ENCODE results near the gene HECW1.
"Not testable (repeated sequence)": the region's sequence is repeated elsewhere in the genome, so short reads cannot be mapped to it uniquely, and the experiment has no call there.

Gene HECW1

DNA sequence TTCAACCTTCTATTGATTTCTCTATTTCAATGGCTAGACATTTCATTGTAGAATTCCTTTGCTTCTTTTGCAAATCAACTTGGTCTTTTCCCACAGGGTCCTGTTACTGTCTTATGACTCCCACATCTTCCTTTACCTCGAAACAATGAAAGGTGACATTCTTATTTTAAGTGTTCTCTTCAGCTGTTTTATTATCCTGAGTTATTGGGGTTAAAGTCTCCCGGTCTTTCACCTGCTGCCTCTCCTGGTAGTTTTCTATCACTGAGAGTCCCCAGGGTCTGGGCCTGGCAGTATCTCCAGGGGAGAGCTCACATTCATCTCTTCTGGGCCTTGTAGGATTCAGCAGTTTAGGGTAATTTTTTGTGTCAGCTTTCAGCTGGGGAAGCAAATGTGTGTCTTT is 95.8 kb downstream of the HECW1 start:
- DNase-seq (ENCODE audit: low read depth, low spot score), result no peak

DNA sequence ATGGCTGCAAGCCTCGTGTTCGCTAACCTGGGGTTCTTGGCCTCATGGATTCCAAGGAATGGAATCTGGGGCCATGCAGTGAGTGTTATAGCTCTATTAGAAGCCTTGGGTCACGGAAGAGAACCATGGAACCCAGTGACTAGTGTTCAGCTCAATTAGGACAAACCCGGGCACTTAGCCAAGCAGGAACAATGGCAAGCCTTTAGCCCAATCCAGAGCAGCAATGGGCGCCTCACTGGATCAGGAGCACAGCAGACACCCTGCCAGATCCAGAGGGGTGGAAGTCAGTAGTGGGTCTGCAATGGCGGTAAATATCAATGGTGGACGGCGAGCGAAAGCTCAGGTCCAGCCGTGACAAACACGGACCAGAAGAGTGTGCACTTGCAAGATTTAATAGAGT is 98.1 kb downstream of the HECW1 start:
- not testable (repeated sequence) for DNase-seq (ENCODE audit: low read depth, low spot score)

DNA sequence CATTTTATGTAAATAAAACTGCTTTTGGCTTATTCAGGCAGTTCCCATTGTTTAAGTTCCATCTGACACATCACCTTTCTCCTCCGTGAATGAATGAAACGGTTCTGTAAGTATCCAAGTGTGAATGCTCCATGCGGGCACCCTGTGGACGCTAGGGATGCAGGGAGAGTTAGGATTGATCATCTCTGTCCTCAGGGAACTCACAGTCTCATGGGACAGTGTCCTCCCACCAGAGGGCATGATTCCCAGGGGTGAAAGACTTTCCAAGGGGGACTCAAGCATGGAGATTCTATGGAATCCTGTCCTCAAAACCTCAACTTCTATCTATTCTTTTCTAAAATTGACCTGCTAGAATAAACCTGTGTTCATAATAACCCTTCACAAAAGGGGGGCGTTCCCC is 98.8 kb downstream of the HECW1 start:
- DNase-seq (ENCODE audit: low read depth, low spot score), result peak; percentile 10

GRCh38 chr7:43211693-43212092 is 99.2 kb downstream of the HECW1 start:
- peak; percentile 53 for DNase-seq (ENCODE audit: low read depth, low spot score)

DNA sequence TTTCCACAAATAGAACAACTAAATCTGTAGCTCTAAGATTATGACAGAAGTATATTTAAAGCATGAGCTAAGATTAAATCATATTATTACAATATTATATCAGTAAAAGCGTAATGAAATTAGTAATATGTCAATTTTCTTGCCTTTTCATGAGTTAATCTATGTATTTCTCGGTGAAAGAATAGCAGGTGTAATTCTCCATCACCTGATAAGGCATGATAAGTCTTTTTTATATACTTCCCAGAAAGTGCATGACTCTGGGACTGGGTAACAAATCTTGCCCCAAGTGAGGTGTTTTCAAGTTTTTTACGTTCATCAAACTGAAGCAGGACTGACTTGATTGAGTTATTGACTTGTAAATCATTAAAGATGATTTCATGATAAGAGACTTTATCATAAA is 100.5 kb downstream of the HECW1 start:
- no peak for DNase-seq (ENCODE audit: low read depth, low spot score)

- no peak for DNase-seq (ENCODE audit: low read depth, low spot score)
Observed at GRCh38 chr7:43215061-43215460, 102.6 kb downstream of the HECW1 start.

DNA sequence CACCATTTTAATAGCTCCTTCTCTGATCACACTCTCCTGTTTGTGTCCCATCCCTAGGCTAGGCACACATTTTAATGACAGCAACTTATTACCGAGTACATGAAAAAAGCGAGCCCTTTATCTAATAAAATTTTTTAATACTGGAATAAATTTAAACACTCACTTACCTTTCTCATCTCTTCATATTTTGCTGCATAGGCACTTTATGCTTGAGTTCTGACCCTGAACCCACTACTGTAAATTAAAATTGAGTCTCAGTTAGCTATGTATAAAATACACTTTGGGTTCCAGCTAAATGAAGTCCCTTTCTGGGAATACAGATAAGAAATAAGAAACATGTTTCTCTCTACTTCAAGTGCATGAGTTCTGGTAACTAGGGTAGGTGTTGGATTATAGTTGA is 104.6 kb downstream of the HECW1 start:
- no peak for DNase-seq (ENCODE audit: low read depth, low spot score)

DNA sequence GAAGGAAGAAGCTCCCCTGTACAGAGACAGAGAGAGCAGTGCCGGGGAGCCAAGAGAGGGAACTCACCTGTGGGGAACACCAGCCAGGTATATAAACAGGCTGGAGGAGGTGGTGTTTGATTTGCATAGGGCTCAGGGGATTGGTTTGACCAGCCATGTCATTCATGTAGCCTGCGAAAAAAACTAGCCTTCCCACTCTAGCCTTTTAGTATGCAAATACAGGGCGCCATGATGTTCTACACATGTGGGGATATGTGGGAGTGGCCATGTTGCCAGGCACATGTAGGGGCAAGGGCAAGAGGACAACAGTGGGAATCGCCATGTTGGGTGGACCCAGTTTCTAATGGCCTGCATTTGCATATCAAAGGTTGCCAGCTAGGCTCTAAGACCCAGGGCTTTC is 106.5 kb downstream of the HECW1 start:
- DNase-seq (ENCODE audit: low read depth, low spot score), result not testable (repeated sequence)

DNA sequence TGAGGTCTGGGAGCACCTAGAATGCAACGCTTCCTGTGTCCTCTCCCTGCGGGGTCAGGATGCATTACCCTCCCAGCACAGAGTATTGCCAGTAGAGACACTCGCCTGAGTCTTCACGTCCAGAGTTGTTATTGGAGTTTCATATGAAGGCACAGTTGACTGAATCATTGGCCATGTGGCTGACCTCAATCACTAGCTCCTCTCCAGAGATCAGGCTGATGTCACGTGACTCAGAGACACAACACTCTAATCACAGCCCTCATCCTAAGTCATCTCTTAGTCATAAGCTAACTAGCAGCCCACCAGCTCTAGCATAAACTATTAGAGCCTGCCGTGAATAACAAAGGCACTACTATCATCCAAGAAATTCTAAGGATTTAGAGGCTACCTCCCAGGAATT is 107.8 kb downstream of the HECW1 start:
- DNase-seq (ENCODE audit: low read depth, low spot score), result peak; percentile 47

DNA sequence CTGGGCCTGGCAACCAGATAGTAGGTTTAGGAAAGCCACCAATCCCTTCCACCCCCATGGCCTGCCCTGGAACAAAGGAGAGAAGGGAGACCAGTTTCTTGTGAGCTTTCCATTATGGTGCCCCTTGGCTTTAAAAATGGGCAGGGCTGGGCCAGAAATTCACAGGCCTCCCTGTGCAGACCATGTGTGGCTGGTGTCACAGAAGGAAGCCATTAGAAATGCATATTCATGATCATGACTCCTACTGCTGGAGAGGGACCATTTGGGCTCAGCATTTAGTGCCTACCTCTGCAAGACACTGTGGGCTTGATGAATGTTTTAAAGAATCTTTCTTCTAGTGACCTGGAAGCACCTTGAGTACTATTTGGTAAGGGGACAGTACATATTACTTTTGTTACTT is 108.3 kb downstream of the HECW1 start:
- no peak for DNase-seq (ENCODE audit: low read depth, low spot score)

GRCh38 chr7:43229801-43230200 is 117.4 kb downstream of the HECW1 start:
- no peak for DNase-seq (ENCODE audit: low read depth, low spot score)

- DNase-seq (ENCODE audit: low read depth, low spot score), result peak; percentile 8
Observed at GRCh38 chr7:43232366-43232765, 119.9 kb downstream of the HECW1 start.

- no peak for DNase-seq (ENCODE audit: low read depth, low spot score)
Observed at GRCh38 chr7:43234073-43234472, 121.6 kb downstream of the HECW1 start.

DNA sequence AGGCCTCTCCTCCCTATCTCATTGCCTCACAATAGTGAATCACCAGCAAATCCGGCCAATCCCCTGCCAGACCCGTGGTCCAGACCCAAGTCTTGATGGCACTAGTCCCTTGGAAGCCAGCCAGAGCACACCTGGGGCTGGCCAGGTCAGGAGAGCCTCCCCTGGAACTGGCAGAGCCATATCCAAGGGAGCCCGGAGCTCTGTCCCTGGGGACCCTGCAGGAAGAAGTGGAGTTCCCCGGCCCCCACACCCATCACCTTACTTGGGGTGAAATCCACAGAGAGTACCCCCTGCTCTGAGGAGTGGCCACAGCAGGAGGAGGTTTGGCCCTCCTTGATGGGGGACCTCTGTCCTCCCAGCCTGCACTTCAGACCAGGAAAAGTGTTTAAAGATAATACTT is 122.5 kb downstream of the HECW1 start:
- no peak for DNase-seq (ENCODE audit: low read depth, low spot score)

DNA sequence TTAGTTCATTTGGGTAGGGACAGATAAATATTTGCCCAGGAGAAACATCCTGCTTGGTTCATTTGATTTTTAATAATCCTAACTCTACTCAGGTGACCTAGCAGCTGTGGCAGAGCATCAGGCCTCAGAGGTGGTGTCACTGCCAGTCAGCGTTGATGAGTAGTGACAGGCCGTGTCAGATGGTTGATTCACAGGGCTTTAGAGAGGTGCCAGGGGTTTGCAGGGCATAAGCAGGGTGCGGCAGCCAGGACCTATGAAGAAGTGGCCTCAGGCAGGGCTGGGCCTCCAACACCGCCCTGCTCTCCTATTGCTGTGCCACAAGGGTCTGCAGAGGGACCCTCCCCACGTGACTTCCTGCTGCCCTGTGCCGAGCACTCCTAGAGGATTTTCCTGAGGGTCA is 128.1 kb downstream of the HECW1 start:
- no peak for DNase-seq (ENCODE audit: low read depth, low spot score)

DNA sequence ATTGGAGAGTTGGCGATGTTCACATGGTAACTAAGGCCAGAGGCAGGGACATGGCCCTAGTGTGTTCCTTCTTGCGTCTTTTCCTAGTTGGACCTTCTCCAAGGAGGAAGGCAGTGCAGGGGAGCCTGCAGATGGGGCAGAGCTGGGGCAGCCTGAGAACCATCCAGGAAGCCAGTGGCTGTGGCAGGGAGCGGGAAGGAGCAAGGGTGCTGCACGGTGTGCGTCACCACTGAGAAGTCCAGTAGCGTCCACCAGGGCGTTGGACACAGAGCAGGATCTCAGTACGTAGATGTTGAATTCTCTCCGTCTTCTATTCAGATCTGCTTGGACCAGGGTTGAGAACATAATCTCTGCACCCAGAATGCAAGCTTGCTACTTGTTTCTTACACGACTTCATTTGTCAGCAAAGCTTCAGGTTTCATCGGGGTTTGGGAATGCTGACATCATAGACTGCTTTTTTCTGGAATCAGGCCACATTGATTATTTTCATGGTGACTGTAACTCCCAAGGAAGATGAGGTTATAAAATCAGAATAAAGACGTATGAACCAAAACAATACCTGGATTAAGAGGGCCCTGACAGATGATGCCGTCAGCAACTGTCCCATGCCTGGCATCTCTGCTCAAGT is 130.3 kb downstream of the HECW1 start:
- no peak for DNase-seq (ENCODE audit: low read depth, low spot score)

DNA sequence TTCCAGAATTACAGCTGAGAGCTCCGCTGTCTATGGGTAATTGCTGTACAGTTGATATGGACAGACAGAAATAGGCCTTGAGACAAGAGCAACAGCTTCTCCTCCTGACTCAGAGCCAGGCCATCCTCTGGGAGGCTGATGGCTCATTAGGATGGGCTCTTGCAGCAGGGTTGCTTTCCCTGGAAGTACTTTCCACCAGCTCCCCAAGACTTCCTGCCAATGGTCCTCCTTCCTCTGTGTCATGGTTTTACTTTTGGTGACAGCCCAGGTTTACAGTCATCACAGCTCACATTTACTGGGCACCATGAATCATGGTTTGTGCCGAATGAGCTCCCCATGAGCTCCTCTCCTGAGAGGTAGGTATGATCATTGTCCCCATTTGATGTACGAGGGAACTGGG is 131.8 kb downstream of the HECW1 start:
- DNase-seq (ENCODE audit: low read depth, low spot score), result no peak

GRCh38 chr7:43244784-43245183 is 132.3 kb downstream of the HECW1 start:
- DNase-seq (ENCODE audit: low read depth, low spot score), result no peak

DNA sequence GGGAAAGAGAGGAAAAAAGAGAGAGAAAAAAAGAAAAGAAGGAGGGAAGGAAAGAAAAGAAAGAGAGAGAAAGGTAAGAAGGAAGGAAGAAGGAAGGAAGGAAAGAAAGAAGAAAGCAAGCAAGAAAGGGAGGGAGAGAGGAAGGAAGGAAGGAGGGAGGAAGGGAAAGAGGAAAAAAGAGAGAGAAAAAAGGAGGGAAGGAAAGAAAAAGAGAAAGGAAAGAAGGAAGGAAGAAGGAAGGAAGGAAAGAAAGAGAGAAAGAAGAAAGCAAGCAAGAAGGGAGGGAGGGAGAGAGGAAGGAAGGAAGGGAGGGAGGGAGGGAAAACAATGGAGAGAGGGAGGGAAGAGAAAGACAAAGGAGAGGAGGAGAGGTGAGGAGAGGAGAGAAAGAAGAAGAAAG is 135.3 kb downstream of the HECW1 start:
- DNase-seq (ENCODE audit: low read depth, low spot score), result no peak

DNA sequence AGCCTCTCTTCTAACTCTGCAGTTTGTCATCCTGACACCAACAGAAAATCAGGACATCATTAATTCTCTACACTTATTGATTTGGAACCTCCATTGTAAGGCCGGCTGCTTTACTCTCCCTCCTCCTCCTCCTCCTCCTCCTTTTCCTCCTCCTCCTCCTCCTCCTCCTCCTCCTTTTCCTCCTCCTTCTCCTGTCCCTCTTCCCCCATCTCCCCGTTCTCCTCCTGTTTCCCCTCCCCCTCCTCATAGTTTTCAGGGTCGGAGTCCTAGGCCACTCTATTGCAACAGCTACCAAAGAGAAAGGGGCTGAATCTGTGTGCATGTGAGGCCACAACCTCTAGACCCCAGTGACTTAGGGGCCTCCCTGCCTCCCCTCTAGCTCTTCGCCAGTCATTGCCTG is 136.1 kb downstream of the HECW1 start:
- no peak for DNase-seq (ENCODE audit: low read depth, low spot score)

DNA sequence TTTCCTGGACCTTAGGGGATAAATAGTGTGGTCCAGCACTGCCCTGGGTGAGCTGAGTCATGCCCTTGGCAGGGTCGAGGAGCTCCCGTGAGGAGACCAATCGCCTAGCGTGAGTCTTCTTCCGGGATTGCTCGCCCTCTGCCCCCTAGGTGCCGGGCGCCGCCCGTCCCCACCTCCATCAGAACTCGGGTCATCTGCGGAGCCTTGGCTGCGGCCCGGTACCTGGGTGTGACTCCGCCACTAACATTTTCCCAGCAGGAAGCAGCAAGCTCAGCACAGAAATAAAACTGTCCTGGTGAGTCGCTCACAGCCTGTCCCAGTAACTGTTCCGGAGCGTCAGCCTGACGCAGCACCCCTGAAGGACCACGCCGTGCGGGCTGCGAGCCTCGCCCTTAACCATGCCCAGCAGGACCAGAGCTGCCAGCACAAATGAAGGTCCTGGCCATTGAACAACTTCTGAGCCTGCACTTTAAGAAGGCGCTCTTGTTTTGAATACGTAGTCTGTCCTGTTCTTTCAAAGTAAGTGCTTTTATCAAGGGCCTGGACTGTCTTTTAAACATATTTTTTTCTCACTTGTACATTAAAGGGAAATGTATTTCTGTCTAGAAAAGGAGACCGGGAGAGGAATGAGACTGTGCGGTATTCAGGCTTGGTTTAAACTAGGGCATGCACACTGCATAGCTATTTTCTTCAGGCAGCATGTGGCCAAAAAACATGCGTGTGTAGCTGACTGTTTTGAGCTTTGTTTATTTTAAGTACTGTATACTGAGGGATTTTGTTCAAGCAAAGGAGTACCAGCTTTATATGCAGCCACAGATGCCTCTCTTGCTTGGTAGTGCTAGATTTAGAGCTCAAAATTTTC is 136.7 kb downstream of the HECW1 start:
- peak; percentile 39 for DNase-seq (ENCODE audit: low read depth, low spot score)

DNA sequence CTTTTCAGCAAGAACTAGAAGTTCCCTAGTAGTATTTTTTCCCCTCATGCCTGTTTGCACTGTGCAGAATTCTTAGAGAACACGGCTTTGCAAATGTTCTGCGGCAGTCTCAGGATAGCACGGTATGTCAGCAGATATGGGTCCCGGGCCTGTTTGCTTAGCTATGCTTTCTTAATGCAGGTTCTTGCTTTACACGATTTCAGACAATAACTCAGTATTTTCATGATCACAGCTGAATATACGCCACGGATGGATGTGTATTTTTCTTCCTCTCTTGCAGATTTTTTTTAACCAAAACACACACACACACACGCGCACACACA is 137.3 kb downstream of the HECW1 start:
- no peak for DNase-seq (ENCODE audit: low read depth, low spot score)
